Superior temporal gyrus (tissue), 1 donor: ENCODE results near the gene TRIM38.
A peak's percentile ranks its signal among the peaks of the same experiment; 100 is the strongest.
"Not testable (repeated sequence)": the region's sequence is repeated elsewhere in the genome, so short reads cannot be mapped to it uniquely, and the experiment has no call there.

Source experiments
- DNase-seq: peaks from one replicate; pipeline ENCODE4 v3.0.0-alpha.2; 2016; ENCODE audit errors: extremely low spot score

The TRIM38 gene

DNA sequence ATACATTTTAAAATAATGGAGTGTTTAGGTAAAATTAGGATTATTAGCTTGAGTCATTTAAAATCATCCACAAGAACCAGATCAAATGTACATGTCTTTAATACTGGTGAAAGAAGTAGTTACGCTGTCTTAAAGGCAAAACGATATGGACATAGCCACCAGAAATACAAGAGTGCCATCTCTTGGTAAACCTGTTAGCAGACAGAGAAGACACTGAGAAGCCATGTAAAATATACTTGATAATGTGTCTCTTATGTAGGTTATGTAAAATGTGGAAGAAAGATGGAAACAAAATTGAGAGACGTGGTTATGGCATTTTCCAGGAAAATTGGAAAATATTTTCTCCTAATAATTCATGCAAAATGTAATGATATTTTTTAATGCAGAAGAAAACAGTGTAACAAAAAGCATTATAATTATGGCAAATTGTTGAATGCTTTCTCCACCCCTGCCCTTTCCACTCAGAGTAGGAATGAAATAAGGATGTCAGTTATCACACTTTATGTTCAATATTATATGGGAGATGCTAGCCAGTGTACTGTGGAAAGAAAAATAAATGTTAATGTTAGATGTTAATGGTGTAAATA lies 19.9 kb upstream of the TRIM38 start:
- DNase-seq: peak; percentile 62

DNA sequence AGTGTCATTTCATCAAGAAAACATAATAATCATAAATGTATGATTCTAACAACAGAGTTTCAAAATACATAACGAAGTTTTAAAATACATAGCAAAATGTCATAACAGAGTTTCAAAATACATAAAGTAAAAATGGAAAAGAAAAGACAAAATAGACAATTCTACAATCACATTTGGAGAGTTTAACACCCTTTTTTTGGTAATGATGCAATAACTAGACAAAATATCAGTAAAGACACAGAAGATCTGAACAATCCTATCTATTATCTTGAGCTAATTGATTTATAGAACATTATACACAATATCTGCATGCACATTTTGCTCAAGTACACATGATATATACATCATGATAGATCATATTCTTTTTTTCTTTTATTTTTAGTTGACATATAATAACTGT lies 18.7 kb upstream of the TRIM38 start:
- no peak for DNase-seq

DNA sequence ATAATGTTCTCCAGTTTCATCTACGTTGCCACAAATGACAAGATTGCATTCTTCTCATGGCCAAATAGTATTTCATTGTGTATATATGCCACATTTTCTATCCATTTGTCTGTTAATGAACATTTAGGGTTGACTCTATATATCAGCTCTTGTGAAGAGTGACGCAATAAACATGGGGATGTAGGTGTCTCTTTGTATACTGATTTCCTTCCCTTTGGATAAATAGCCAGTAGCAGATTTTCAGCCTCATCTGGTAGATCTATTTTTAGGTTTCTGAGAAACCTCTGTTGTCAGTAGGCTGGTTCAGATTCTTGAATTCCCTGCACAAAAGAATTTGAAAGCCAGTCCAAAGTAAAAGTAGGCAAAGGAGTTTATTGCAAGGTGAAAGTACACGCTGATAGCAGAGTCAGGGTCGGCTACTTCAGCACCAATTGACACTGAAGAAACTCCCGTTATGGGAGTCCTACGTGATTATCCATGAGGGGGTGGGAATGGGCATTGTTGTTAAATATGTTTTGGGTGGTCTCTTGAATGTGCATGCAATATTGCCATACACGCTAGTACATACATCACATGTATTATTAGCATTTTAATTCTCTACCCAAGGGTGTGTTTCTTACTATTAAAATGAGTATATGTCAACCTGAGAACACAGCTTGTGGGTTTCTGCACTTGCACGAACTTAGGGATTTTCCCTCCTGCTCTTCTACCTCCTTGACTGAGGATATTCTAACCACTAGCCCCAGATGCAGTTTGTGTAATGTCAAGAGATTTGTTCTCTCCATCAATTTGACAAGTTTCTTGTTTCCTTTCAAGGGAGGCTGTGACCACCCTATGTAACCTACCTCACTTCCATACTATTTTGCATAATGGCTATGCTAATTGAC lies 17.7 kb upstream of the TRIM38 start:
- no peak for DNase-seq

DNA sequence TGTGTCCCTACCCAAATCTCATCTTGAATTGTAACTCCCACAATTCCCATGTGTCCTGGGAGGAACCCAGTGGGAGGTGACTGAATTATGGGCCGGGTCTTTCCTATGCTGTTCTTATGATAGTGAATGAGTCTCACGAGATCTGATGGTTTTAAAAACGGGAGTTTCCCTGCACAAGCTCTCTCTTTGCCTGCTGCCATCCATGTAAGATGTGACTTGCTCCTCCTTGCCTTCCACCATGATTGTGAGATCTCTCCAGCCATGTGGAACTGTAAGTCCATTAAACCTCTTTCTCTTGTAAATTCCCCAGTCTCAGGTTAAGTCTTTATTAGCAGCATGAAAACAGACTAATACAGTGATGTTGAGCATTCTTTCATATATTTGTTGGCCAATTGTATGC lies 16.9 kb upstream of the TRIM38 start:
- not testable (repeated sequence) for DNase-seq

DNA sequence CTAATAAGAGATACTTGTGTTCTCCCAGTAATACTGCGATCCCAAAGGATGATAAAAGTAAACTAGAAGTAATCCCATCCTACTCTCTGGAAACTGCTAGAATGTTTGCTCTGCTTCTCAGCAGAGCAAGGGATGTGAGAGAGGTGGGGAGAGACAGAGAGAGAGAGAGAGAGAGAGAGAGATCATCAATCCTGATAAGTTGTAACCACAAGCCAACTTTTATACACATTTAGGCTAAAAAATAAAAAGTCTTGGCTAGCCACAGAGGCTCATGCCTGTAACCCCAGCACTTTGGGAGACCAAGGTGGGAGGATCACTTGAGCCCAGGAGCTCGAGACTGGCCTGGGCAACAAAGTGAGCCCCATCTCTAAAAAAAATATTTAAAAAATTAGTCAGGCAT lies 16.0 kb upstream of the TRIM38 start:
- no peak for DNase-seq

DNA sequence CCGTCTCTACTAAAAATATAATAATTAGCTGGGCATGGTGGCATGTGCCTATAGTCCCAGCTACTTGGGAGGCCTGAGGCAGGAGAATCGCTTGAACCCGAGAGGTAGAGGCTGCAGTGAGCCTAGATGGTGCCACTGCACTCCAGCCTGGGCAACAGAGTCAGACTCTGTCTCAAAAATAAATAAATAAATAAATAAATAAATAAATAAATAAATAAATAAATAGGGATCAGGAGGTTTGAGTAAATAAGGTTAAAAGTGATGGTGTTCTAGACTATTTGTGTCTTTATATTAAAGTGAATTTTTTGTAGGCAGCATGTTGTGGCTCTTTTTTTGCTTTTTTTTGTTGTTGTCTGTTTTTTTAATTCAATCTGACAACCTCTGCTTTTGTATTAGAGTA lies 15.1 kb upstream of the TRIM38 start:
- not testable (repeated sequence) for DNase-seq

DNA sequence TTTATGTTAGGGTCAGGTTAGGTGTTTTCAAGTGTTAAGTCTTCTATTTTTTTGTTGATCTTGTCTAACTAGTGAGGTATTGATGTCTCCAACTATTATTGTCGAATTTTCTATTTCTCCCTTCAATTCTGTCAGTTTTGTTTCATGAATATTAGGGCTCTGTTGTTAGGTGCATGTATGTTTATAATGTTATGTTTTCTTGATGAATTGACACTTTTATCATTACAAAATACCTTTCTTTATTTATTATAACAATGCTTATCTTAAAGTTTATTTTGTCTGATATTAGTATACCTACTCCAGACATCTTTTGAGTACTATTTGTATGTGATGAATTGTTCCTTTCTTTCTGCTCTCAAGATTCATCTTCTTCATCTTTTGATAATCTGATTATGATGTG lies 12.9 kb upstream of the TRIM38 start:
- DNase-seq: no peak

DNA sequence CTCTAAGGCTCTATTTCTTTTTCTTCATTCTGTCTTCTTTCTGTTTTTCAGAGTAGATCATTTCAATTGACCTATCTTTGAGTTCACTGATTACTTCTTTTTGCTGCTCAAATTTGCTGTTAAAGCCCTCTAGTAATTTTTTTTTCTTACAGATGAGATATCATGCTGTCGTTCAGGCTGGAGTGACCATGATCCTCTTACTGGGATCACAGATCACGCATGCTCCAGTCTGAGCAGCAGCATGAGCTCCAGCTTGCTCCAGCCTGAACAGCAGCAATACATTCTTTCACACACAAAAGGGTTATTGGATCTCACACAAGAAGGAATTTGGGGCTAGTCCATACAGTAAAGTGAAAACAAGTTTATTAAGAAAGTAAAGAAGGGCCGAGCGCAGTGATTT lies 12.3 kb upstream of the TRIM38 start:
- no peak for DNase-seq

DNA sequence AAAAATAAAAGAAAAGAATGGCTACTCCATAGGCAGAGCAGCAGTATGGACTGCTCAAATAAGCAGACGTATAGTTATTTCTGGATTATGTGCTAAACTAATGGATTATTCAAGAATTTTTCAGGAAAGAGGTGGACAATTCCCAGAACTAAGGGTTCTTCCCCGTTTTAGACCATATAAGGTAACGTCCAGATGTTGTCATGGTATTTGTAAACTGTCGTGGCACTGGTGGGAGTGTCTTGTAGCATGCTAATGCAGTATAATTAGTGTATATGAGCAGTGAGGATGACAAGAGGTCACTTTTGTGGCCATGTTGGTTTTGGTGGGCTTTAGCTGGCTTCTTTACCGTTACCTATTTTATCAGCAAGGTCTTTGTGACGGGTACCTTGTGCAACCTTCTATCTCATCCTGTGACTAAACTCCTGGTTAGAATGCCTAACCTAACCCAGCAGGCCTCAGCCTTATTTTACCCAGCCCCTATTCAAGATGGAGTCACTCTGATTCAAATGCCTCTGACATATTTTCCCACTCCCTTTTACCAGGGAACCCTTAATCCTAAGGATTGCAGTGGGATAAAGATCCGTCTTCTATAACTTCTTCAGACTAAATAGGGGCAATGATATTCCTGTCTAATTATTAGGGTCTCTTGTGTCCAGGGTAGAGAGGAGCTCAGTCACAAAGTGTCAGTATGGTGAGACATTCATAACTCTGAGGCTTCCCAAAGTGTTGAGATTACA lies 11.1 kb upstream of the TRIM38 start:
- no peak for DNase-seq

DNA sequence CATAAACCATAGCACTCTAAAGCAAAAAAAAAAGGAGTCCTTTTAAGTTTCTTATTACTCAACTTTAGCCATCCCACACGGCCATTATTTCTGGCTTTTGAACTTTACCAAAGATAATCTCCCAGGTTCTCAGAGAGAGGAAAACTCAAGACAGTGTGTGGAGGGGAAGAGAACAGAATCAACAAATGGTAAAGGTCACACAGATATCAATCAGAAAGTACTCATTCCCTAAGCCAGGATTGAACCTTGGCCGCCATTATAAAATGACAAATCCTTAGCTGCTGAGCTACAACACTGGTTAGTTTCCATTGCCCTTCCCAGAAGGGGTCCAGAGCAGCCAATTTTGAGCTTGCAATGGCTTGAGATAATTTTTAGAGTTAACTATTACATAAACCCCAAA lies 10.1 kb upstream of the TRIM38 start:
- DNase-seq: no peak

DNA sequence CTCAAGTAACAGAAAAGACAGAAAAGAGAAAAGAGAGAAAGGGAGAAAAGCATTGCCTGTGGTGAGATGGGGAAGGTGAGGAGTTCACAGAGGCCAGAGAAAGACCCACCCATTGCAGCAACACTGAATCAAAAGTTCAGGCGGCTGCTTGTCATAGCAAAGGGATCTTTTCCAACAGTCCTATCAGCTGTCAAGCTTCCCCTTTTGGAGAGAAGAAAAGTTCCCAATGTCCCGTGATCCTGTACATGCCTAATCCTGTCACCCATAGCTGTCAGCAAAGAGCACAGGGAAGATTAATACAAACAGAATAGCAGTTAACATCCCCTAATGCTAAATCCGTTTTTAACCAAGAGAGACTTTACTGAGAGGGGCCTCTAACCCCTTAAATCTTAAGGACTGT lies 8.9 kb upstream of the TRIM38 start:
- no peak for DNase-seq

DNA sequence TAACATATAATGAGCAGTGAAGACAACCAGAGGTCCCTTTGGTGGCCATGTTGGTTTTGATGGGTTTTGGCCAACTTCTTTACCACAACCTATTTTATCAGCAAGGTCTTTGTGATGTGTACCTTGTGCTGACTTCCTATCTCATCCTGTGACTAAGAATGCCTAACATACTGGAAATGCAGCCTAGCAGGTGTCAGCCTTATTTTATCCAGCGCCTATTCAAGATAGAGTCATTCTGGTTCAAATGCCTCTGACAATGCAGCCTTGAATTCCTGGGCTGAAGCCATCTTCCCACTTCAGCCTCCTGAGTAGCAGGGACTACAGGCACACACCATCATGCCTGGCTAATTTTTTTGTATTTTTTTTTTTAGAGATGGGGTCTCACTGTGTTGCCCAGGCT lies 7.8 kb upstream of the TRIM38 start:
- DNase-seq: no peak

DNA sequence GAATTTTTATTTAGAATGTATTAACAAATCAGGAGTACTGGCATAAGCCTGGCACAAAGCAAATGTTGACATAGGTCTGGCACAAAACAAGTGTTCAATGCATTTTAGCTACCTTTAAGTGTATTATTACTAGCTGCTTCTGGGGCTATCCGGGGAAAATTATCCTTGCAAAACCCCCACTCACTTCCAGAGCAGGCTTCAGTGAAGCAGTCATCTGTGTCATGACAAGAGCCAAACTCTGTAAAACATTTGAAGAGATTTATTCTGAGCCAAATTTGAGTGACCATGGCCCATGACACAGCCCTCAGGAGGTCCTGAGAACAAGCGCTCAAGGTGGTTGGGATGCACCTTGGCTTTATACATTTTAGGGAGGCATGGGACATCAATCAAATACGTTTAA lies 6.4 kb upstream of the TRIM38 start:
- DNase-seq: no peak

DNA sequence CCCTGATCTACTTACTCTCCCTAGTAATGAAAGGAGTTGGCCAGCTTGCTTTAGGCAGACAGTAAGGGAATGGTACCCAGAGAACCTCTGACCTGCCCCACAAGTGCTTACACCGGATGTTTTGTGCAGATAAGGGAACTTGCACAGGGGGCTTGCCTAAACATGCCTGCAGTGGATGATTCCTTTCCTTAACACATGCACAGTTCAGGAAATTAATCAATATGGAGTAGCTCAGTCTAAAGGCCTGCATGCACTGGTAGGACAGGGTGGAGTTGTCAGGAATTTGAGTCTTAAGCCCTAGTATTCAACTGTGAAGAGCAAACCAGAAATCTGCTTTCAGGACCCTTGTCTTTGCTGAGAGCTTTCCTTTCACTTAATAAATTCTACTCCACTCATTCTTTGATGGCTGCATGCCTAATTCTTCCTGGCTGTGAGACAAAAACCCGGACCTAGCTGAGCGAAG lies 3.9 kb upstream of the TRIM38 start:
- DNase-seq: no peak

DNA sequence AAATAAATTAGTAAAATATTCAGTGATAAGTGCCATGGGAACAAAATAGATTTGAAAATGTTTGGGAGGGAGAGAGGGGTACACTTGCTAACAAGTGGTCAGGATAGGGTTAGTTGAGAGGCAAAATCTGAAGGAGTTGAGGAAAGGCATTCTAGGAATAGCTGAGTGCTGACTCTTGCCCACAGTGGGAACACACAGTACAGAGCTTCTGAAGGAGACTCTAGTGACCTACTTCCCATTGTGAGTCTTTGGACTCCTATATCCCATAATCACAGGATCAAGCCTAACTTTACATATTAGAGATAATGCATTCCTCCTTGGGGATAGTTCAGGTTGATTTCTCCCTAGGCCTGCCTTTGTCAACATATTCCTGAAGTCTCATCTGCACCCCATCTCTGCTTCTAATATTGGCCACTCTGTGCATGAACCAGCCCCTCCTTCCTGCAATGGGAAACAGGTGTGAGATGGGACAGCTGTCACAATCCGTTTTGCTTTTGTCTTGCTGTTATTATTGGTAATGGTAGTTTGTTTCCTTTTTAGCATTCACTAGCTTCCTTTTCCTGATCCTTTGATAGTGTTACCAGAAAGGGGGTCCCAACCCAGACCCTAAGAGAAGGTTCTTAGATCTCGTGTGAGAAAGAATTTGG lies 2.6 kb upstream of the TRIM38 start:
- no peak for DNase-seq

DNA sequence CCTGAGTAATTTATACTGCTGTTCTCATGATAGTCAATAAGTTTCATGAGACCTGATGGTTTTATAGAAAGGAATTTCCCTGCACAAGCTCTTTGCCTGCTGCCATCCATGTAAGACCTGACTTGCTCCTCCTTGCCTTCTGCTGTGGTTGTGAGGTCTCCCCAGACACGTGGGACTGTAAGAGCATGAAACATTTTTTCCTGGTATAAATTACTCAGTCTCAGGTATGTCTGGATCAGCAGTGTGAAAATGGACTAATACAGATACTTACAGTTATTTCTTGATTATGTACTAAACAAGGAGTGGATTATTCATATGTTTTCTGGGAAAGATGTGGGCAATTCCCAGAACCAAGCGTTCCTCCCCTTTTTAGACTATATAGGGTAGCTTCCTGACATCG lies 1.9 kb upstream of the TRIM38 start:
- DNase-seq: no peak

DNA sequence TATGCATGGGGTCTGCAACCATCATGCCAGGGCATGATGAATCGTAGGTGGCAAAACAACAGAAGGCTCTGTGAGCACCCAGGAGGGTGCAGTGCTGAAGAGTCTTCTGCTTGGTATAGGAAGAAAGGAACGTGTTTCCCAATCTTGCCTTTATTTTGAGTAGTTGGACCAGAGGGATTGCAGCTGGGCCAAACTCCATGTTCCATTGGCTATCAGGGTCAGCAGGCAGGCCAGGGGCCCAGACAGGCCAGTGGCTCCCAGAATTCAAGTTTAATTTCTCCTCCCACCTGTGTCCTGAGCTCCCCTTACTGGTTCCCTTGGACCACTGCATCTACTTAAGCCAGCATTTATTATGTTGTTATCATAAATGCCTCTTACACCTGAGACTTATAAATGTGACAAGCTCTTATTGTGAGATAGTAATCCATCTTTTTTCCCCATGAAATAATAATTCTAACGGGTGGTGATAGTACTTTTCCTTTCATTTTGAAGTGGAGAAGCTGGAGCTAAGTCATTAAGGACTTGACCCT lies 918 bp upstream of the TRIM38 start:
- DNase-seq: no peak

DNA sequence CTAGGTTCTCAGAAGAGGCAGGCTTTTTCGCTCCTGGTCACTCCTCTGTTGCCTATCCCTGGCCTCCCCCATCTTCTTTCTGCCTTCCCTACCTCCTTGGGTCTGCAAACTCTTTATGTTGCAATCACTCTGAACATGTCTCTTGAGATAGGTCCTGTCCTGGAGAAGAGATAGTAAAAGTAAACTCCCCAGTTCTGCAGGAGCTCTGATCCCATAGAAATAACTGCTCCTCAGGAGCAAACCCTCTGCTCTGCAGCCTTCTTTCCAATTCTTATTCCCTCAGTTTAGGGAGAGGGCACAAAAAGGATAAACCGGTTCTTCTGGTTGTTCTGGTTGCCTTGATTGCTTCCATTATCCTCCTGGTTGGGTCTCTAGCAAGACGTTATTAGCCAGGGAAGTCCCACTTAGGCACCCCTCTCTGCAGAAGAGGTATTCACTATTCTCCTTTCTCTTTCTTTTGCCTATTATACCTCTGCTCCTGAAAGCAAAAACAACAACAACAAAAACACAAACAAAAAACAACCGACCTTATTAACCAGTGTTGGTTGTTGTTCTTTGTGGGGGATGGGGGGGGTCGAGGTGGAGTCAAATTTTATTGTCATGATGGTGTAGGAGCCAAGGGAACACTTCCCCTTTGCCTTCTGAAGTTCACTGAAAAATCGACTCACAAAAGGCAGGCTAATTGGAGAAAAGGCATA lies 973 bp downstream of the TRIM38 start:
- DNase-seq: no peak

DNA sequence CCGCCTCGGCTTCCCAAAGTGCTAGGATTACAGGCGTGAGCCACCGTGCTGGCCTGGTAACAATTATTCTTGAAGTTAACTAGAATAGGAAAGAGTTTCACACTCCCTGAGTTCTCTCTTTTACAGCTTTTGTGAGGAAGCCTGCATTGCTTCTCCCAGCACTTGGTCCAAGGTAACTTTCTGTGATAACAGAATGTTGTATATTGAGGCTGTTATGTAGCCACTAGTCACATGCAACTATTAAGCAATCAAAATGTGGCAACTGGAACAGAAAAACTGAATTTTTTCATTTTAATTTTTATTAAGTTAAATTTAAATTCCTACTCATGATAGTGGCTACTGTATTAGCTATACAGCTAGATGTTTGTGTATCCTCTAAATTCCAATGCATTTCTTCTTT lies 2.5 kb downstream of the TRIM38 start:
- no peak for DNase-seq

DNA sequence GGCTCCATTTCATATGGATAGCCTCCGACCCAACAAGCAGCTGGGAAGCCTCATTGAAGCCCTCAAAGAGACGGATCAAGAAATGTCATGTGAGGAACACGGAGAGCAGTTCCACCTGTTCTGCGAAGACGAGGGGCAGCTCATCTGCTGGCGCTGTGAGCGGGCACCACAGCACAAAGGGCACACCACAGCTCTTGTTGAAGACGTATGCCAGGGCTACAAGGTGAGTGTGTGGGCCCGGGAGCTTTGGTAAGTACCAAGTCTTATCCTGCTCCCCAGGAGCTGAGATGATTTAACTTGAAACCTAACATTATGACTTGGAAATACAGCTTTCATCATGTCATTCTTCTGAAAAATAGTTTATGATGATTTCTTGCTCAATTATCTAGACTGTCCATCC lies 4.1 kb downstream of the TRIM38 start:
- DNase-seq: no peak

DNA sequence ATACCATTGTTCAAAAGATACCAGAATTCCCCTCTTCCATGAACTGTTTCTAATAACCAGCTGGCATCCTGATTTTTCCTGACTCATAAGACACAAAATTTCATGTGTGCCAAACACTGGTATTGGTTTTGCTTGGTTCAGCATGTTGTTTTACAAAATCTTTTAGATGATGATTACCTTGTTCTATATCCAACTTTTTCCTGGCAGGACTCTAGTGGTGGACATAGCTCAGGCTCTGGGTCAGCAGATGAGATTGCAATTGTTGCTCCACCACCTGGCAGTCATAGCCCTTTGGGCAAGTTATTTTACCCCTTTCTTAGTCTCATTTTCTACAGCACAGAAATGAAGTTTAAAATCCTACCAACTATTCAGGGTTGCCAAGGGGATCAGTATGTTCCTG lies 6.2 kb downstream of the TRIM38 start:
- DNase-seq: no peak
